Ishikawa (cell line): ENCODE results near the gene YPEL3.

Source experiments
- CEBPB ChIP-seq: IDR thresholded peaks from 2 replicates; pipeline ENCODE4 v1.6.1; 2012
- CREB1 ChIP-seq: IDR thresholded peaks from 2 replicates; pipeline ENCODE4 v1.6.1; 2012; ENCODE audit warnings: low read depth
- EGR1 ChIP-seq: IDR thresholded peaks from 2 replicates; pipeline ENCODE4 v1.6.1; 2012
- EP300 ChIP-seq: IDR thresholded peaks from 2 replicates; pipeline ENCODE4 v1.6.1; 2012; ENCODE audit warnings: borderline replicate concordance
- FOXM1 ChIP-seq: IDR thresholded peaks from 2 replicates; pipeline ENCODE4 v1.6.1; 2012; ENCODE audit warnings: low read depth, borderline replicate concordance
- NFIC ChIP-seq: IDR thresholded peaks from 2 replicates; pipeline ENCODE4 v1.6.1; 2012
- RAD21 ChIP-seq: IDR thresholded peaks from 2 replicates; pipeline ENCODE4 v1.6.1; 2012; ENCODE audit warnings: low read depth
- TAF1 ChIP-seq: IDR thresholded peaks from 2 replicates; pipeline ENCODE4 v1.6.1; 2012; ENCODE audit warnings: low read depth, mild to moderate bottlenecking
- TCF12 ChIP-seq: IDR thresholded peaks from 2 replicates; pipeline ENCODE4 v1.6.1; 2012; ENCODE audit warnings: low read depth
- TEAD4 ChIP-seq: IDR thresholded peaks from 2 replicates; pipeline ENCODE4 v1.6.1; 2012
- YY1 ChIP-seq: IDR thresholded peaks from 2 replicates; pipeline ENCODE4 v1.6.1; 2012; ENCODE audit warnings: low read depth
- ZBTB7A ChIP-seq: IDR thresholded peaks from 2 replicates; pipeline ENCODE4 v1.6.1; 2012; ENCODE audit warnings: low read depth
- TF ChIP-seq, protein P1 (sequence below): IDR thresholded peaks from 2 replicates; pipeline ENCODE4 v1.6.1; 2012
- TF ChIP-seq, protein P2 (sequence below): IDR thresholded peaks from 2 replicates; pipeline ENCODE4 v1.6.1; 2012; ENCODE audit warnings: low read depth, mild to moderate bottlenecking
- TF ChIP-seq, protein P3 (sequence below): IDR thresholded peaks from 2 replicates; pipeline ENCODE4 v1.6.1; 2012

Gene YPEL3

DNA sequence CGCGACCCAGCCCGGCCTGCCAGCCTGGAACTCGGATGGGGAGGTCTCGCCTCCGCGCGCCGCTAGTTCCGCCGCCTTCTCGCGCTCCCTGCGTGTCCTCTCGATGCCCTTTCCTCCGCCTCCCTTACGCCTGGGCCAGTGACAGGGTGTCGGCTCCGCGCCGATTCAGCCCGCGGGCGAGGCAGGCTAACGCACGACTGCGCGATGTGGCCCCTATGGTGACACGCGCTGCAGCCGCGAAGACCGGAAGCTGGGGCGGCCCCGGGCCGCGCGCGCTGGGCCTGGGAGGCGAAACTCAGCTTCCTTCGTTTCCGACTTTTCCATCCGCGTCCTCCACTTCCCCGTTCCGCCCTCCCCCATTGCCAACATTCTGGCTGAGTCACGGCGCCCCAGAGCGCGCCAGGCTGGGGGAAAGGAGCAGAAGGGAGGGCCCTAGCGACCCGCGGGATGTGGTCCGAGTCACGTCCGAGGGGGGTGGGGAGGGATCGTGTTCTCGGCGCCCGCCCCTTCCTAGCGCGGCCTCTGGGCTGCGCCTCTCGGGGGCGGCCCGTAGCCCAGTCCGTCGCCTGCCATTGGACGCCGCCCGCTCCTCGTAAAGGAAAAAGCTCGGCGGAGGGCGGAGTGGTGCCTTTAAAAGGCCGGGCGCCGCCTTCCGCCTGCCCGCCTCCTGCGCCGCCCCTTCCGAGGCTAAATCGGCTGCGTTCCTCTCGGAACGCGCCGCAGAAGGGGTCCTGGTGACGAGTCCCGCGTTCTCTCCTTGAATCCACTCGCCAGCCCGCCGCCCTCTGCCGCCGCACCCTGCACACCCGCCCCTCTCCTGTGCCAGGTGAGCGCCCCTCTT is 30.7 kb downstream of the YPEL3 start, which contains the start of gene ALDOA:
Gene ALDOA (plus strand): TSS at position 659 of the 841 bp plus-strand sequence. CDS start 1,138 bp downstream, outside the sequence.
- TF ChIP-seq, protein P1, sequence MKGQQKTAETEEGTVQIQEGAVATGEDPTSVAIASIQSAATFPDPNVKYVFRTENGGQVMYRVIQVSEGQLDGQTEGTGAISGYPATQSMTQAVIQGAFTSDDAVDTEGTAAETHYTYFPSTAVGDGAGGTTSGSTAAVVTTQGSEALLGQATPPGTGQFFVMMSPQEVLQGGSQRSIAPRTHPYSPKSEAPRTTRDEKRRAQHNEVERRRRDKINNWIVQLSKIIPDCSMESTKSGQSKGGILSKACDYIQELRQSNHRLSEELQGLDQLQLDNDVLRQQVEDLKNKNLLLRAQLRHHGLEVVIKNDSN, result peak; percentile 35; the same call in 1 of the 2 replicates
- peak; percentile 6; the same call in 1 of the 2 replicates for TF ChIP-seq EGR1
- TF ChIP-seq, protein P2, sequence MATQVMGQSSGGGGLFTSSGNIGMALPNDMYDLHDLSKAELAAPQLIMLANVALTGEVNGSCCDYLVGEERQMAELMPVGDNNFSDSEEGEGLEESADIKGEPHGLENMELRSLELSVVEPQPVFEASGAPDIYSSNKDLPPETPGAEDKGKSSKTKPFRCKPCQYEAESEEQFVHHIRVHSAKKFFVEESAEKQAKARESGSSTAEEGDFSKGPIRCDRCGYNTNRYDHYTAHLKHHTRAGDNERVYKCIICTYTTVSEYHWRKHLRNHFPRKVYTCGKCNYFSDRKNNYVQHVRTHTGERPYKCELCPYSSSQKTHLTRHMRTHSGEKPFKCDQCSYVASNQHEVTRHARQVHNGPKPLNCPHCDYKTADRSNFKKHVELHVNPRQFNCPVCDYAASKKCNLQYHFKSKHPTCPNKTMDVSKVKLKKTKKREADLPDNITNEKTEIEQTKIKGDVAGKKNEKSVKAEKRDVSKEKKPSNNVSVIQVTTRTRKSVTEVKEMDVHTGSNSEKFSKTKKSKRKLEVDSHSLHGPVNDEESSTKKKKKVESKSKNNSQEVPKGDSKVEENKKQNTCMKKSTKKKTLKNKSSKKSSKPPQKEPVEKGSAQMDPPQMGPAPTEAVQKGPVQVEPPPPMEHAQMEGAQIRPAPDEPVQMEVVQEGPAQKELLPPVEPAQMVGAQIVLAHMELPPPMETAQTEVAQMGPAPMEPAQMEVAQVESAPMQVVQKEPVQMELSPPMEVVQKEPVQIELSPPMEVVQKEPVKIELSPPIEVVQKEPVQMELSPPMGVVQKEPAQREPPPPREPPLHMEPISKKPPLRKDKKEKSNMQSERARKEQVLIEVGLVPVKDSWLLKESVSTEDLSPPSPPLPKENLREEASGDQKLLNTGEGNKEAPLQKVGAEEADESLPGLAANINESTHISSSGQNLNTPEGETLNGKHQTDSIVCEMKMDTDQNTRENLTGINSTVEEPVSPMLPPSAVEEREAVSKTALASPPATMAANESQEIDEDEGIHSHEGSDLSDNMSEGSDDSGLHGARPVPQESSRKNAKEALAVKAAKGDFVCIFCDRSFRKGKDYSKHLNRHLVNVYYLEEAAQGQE, result no peak
- TF ChIP-seq, protein P3, sequence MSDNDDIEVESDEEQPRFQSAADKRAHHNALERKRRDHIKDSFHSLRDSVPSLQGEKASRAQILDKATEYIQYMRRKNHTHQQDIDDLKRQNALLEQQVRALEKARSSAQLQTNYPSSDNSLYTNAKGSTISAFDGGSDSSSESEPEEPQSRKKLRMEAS, result peak; percentile 95
- peak; percentile 39; the same call in 1 of the 2 replicates for TF ChIP-seq CREB1
- TF ChIP-seq TAF1, result peak; percentile 78
- TF ChIP-seq NFIC, result peak; percentile 49; the same call in 1 of the 2 replicates
- peak; percentile 91 for TF ChIP-seq TCF12
- TF ChIP-seq TEAD4, result peak; percentile 65
- TF ChIP-seq EP300, result peak; percentile 69; the same call in 1 of the 2 replicates
- no peak for TF ChIP-seq FOXM1
- TF ChIP-seq CEBPB, result no peak
- peak; percentile 10; the same call in 1 of the 2 replicates for TF ChIP-seq YY1
- no peak; the same call in 1 of the 2 replicates for TF ChIP-seq ZBTB7A

DNA sequence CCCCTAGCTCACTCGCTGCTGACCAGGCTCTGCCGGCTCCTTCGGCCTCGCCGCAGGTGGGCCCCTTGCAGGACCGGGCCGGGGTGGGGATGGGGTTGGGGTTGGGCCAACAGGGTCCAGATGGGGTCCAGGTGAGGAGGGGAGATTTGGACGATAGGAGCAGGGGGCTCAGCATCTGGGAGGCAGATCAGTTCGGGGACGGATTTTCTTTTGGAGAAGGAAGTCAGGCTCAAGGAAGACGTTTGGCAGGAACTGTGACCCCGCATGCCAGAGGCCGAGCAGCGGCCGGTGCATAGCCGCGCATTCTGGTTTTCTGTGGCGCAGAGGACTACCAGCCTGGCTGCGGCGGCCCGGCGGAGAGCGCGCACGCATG is 31.3 kb downstream of the YPEL3 start:
- TF ChIP-seq TAF1 (0 out of 2 replicates have a peak, but pooled peaks have one; percentile 51), ZBTB7A (no peak; the same call in 1 of the 2 replicates)

DNA sequence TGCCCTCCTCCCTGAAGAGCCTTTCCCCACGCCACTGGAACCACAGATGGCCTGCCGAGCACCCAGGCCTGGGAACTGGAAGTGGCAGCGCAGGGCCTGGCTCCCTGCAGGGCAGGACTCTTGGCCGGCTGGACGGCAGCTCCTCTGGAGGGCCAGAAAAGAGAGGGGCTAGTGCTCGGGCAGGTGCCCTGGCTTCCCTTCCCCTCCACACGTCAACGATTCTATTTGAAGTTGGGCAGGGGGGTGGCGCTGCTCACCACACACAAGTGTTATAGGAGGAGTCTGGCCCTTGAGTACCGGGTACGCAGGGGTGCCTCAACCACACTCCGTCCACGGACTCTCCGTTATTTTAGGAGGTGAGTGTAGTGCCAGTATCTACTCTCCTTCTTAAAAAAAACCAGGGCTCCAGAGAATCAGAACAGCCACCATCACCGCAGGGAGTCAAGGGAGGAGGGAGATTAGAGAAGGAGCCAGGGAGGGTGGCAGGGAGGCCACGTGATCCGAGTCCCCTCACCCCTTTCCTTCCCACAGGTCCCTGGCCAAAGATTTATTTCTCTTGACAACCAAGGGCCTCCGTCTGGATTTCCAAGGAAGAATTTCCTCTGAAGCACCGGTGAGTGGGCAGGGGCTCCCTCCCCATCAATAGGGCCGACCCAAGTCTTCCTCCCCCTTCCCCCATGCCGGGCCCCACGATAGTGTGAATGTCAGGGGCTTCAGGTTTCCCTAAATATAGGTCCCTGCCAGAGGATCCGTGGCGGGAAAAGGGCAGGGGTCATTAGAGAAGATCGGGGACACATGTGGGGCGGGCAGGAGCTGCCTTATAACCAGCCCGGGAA is 31.9 kb downstream of the YPEL3 start:
- TF ChIP-seq RAD21, result peak; percentile 20
- TF ChIP-seq, protein P1, result peak; percentile 92
- 0 out of 2 replicates have a peak, but pooled peaks have one; percentile 27 for TF ChIP-seq TCF12
- TF ChIP-seq, protein P3, result peak; percentile 16; the same call in 1 of the 2 replicates
- TF ChIP-seq TEAD4, result no peak
- no peak for TF ChIP-seq CEBPB

DNA sequence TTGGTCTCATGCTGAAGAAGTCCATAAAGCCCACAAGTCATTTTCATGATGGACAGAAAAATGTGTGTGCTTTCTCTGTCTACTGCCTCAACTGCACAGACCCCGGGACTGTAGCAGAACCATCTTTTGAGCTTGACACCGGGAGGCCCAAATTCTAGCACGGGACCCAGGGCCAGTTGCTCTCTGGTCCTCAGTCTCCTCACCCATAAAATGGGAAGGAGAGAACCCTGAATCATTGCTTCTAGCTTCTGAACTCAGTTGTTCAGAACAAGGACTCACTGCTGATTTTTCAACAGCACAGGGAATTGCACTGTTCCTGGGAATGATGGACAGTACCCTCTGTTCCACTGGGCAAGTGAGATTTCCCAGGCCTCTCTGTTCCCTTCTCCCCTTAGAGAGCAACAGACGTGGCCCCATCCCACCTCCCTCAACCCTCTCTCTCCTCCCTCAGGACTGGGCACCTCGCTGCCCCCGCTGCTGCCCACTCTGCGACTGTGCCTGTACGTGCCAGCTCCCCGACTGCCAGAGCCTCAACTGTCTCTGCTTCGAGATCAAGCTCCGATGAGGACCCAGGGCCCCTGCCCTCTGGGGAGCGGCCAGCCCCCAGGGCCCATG is 32.6 kb downstream of the YPEL3 start:
- TF ChIP-seq NFIC, result no peak
- TF ChIP-seq RAD21, result no peak
- TF ChIP-seq, protein P1, result no peak
- no peak for TF ChIP-seq TEAD4
- TF ChIP-seq CEBPB, result no peak
- TF ChIP-seq, protein P3, result no peak
- TF ChIP-seq EGR1, result no peak
- no peak for TF ChIP-seq ZBTB7A
- TF ChIP-seq CREB1, result no peak
- TF ChIP-seq, protein P2, result no peak
- TF ChIP-seq FOXM1, result no peak
- no peak for TF ChIP-seq YY1
- no peak for TF ChIP-seq EP300
- no peak for TF ChIP-seq TAF1
- no peak for TF ChIP-seq TCF12
